DMS153 treated with DMSO at 0.1 percent for 48 hours (cell line): ENCODE data around the gene CYTL1.

ENCODE experiments used
- DNase-seq: peaks from one replicate; lab custom pipeline; 2025; ENCODE audit not compliant: unreplicated experiment; lab: John Stamatoyannopoulos, UW

The CYTL1 gene

GRCh38 chr4:4971796-4972195, 47.5 kb downstream of the CYTL1 start:
- DNase-seq: no peak

GRCh38 chr4:4969298-4969697, 50.0 kb downstream of the CYTL1 start:
- no peak for DNase-seq

- no peak for DNase-seq
These were observed 51.0 kb downstream of the CYTL1 start for GRCh38 chr4:4968161-4968725.
